Choroid plexus epithelial cell (primary cell): Measurements from ENCODE around the gene PIEZO2.

Source experiments
- DNase-seq: peaks from one replicate; pipeline ENCODE4 v3.0.0-alpha.2; 2010; ENCODE audit warnings: low read depth
- H3K4me3 ChIP-seq: 2 replicates; pipeline ENCODE4 v1.5.1; 2011; ENCODE audit warnings: low read depth, mild to moderate bottlenecking, control low read depth, low read length, moderate library complexity
- TF ChIP-seq, protein P1 (sequence below): conservative IDR thresholded peaks from 2 replicates; pipeline ENCODE4 v1.5.1; 2011; ENCODE audit warnings: low read depth, mild to moderate bottlenecking, control low read depth, inconsistent platforms, low read length, moderate library complexity

The PIEZO2 gene

DNA sequence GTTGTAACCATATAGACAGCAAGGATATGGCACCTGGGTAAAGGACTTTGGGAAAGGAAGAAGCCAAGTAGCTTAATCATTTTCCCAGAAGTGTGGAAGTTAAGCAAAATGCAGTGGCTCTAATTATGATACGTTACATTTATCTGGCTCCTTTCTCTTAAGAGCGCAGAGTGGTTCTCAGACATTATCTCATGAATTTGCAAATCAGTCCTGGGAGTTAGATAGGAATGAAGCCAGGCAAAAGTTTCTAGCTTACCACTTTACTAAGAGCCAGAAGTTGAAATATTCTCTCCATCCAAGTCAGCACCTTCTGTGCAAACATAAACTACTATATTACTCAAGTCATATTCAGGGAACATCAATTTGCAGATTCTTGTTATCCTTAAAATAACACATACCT, 10.9 kb upstream of the PIEZO2 start:
- DNase-seq: no peak
- TF ChIP-seq, protein P1, sequence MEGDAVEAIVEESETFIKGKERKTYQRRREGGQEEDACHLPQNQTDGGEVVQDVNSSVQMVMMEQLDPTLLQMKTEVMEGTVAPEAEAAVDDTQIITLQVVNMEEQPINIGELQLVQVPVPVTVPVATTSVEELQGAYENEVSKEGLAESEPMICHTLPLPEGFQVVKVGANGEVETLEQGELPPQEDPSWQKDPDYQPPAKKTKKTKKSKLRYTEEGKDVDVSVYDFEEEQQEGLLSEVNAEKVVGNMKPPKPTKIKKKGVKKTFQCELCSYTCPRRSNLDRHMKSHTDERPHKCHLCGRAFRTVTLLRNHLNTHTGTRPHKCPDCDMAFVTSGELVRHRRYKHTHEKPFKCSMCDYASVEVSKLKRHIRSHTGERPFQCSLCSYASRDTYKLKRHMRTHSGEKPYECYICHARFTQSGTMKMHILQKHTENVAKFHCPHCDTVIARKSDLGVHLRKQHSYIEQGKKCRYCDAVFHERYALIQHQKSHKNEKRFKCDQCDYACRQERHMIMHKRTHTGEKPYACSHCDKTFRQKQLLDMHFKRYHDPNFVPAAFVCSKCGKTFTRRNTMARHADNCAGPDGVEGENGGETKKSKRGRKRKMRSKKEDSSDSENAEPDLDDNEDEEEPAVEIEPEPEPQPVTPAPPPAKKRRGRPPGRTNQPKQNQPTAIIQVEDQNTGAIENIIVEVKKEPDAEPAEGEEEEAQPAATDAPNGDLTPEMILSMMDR: no peak
- no peak overlapping the region for H3K4me3 ChIP-seq

DNA sequence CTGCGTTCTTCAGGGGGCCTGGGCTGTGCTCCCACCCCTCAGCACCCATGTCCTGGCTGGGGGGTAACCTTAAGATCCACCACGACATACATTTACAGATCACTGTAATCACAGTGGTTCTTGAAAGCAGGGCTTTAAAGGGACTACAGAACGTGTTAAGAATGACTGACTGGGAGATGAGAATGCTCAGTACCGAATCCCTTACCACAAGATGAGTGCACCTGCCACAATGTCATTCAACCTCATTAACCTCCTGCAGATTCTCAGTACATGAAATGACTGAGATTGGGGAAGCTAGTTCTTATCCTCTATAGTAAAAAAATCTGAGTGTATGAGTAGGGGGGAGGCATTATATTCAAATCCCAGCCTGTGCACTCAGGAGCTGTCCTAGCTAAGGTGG, 10.5 kb upstream of the PIEZO2 start:
- TF ChIP-seq, protein P1: no peak
- no peak for DNase-seq
- H3K4me3 ChIP-seq: no peak overlapping the region

DNA sequence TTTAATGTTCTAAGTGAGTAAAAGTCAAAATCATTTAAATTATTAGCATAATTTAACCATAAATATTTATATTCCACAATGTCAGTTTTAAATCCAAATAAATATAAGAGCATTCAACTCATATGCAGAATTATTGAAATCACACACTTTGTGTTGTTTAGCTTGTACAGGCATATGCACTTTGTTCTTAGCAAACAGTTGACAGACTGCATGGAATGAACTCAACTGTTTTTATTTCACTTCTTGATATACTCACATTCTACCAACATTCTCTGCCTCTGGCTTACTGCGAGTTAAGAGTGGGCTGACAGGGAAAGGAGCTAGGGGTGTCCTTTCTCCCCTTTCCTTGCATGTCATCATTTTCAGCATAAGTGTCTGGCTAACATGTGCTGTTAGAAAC, 7.6 kb upstream of the PIEZO2 start:
- TF ChIP-seq, protein P1: no peak

DNA sequence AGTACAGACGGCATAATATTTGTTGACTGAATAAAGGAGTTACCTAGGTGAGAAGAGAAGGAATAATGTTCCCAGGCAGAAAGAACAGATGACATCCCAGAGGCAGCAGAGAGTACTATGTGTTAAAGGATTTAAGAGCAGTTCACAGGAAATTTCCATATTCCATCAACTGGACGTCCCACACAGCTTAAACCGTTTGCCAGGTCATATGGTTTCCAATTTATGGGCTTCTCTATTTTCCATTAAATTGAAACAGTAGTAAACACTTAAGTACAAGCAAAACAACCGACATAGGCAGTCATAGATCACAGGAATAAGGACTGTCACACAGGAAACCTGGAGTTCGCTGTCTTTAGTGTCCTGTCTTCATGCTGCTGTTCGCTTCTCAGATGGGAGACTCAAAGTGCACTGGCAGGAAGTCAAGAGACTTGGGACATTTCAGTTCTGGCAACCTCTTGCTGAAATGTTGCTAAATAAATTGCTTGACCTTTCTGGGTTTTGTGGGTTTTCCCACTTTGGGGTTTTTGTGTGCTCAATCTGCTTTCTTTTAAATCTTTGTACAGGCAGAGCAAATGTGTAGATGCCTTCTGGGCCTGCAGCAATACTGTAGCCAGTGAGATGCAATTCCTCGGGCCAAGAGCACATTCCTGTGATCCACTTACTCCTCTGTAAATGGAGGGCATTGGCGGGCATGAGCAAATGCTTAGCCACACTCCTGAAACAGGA, 5.8 kb upstream of the PIEZO2 start:
- TF ChIP-seq, protein P1: no peak
- no peak overlapping the region for H3K4me3 ChIP-seq
- DNase-seq: no peak

More for the DNA sequence above, 7.6 kb upstream of the PIEZO2 start:
- no peak for DNase-seq
- H3K4me3 ChIP-seq: no peak overlapping the region

DNA sequence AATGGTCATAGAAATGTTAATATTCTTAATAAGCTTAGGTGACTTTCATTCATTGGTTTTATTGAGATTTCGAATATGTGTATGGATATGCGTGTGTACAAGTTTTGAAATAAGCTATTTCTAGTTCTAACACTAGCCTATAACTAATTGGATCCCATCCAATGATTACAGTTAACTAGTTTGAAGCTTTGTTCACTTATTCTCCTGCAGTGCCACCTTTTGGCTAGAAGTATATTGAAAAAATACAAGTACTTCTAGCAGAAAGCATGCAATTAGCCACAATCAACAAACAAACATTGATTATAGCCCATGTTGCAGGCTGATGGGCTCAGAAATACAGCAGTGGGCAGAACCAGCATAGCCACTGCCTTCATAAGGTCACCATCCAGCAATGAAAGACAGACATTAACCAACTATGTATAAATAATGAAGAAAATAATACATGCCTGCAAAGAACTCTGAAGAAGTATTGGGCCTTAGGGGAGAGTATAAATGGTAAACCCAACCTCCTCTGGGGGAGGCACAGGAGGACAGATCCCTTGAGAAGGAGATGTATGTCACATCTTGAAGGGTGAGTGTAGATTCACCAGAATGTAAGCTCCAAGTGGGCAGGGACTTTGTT, 5.1 kb upstream of the PIEZO2 start:
- H3K4me3 ChIP-seq: no peak overlapping the region
- peak; percentile 78 for DNase-seq
- TF ChIP-seq, protein P1: peak; percentile 58

DNA sequence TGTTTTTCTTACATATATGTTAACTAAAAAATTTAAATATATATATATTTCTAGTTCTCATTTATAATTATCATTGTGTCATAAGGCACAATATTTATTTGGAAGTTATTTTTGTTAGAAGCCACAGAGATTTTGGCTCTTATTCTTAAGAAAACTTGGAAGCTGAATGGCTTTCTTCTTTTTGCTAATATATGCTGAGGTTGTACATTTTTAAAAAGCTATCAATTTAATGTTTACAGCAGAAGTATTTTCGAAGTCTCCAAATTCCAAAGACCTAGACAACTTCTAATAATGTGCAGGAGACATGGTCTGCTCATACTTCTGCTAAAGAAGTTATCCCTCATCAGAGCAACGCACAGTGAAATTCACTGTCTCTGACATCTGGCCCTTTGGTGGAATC, 3.7 kb upstream of the PIEZO2 start:
- H3K4me3 ChIP-seq: no peak overlapping the region
- DNase-seq: no peak
- TF ChIP-seq, protein P1: no peak

DNA sequence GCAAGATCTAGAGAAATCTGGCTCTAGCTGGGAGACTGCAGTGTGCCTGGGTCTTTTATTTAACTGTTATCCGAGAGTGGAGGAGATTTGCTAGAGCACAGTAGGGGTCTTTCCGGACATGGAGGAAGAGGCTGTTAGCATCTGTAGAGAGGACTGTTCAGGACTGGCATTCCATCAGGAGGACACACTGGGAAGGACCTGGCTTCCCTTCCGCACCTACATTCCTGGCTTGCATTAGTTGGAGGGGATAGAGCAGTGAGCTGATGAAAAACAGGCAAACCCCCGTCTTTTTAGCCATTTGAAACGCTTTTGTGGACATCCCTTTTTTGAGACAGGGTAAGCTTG, 874 bp upstream of the PIEZO2 start:
- TF ChIP-seq, protein P1: no peak
- H3K4me3 ChIP-seq: peak overlapping the region; percentile 63
- no peak for DNase-seq
